ENCODE results near the gene TMEM130. TPM values are rescaled to one million over a fixed set of nuclear protein-coding genes. Genes with fewer than 3 reads are reported as not detected.

The TMEM130 gene
- total and polyA plus RNA-seq, 4 donors, result 0.34 to 1.5 (median 0.60) TPM

DNA sequence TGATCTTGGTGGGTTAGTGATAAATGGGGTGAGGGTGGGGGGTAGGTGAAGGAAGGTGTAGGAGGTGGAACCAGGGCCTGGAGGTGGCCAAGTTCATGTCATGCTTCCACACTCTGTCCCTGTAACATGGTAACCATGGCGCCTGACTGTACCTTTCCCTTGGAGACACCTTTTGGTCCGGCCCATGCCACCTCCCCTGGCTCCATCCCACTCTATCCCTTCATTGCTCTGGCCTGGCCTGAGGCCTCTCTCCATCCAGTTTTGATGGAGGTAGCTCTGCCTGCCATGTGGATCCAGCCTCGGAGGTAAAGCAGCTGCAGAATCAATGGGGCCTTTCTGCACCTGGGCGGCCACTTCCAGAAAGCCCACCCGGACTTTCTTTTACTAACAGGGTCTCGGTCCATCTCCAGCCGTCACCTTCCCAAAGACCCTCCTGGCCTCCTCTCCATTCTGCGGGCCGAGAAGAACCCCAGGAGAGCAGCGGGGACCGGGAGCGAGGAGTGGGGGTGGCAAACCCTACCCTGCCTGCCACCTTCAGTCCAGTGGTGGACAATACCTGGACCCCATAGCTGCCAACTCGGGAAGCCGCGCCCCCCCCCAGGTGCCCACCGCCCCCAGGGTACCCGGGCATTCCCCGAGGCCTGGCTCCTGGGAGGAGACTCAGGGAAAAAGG, 8.0 kb upstream of the TMEM130 start:
- ATAC-seq (ENCODE audit: insufficient read depth, low FRiP score), result no peak
- Histone ChIP-seq H3K4me3 (peak overlapping the region; percentile 99), H3K9ac (ENCODE audit: insufficient read depth in 1 of 2, low read length in 2 of 2) (peak overlapping the region; percentile 29 to 67), H3K4me1 (ENCODE audit: control insufficient read depth in 5 of 5, insufficient read depth in 5 of 5, low read length in 5 of 5) (peaks cover 0 to 12% (median 6%) of the 10 kb centered on the region in 5 donors), H3K27ac (ENCODE audit: low read depth in 1 of 2, low read length in 1 of 2) (peak overlapping the region; percentile 96 to 100), H3K9me3 (ENCODE audit: control insufficient read depth in 4 of 4, insufficient read depth in 3 of 4, low read length in 3 of 4) (no peaks in the 10 kb centered on the region), H3K36me3 (ENCODE audit: control insufficient read depth in 4 of 4, insufficient read depth in 4 of 4, low read length in 4 of 4) (peaks cover 0 to 10% (median 5%) of the 10 kb centered on the region in 4 donors), H3K27me3 (ENCODE audit: control insufficient read depth in 3 of 3, insufficient read depth in 3 of 3, low read length in 2 of 3) (no peaks in the 10 kb centered on the region)
- 25 to 30% methylated on average over 18 of the region's 18 CpGs for WGBS, 2 donors
- TF ChIP-seq, protein P1, sequence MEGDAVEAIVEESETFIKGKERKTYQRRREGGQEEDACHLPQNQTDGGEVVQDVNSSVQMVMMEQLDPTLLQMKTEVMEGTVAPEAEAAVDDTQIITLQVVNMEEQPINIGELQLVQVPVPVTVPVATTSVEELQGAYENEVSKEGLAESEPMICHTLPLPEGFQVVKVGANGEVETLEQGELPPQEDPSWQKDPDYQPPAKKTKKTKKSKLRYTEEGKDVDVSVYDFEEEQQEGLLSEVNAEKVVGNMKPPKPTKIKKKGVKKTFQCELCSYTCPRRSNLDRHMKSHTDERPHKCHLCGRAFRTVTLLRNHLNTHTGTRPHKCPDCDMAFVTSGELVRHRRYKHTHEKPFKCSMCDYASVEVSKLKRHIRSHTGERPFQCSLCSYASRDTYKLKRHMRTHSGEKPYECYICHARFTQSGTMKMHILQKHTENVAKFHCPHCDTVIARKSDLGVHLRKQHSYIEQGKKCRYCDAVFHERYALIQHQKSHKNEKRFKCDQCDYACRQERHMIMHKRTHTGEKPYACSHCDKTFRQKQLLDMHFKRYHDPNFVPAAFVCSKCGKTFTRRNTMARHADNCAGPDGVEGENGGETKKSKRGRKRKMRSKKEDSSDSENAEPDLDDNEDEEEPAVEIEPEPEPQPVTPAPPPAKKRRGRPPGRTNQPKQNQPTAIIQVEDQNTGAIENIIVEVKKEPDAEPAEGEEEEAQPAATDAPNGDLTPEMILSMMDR (IDR thresholded peaks at IDR 0.05; ENCODE audit: control extremely low read depth, extremely low read depth), result no peak
- DNase-seq, result no peak

DNA sequence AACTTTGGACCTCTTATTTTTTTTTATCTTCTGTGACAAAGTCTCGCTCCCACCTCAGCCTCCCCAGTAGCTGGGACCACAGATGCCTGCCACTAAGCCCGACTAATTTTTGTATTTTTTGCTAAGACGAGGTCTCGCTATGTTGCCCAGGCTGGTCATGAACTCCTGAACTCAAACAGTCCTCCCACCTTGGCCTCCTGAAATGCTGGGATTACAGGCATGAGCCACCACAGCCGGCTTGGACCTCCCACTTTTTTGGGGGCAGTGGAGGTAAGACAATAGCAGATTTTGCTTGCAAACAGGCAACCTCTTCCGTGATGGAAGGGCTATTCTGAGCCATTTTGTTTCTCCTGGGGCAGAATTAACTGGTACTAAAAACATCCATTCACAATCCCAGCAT, 7.3 kb upstream of the TMEM130 start:
- H3K4me3 ChIP-seq, result no peak overlapping the region
- peaks cover 0 to 12% (median 6%) of the 10 kb centered on the region in 5 donors for H3K4me1 ChIP-seq (ENCODE audit: control insufficient read depth in 5 of 5, insufficient read depth in 5 of 5, low read length in 5 of 5)
- no peak overlapping the region for H3K27ac ChIP-seq (ENCODE audit: low read depth in 1 of 2, low read length in 1 of 2)
- DNase-seq (no peak), ATAC-seq (ENCODE audit: insufficient read depth, low FRiP score) (no peak)
- H3K9ac ChIP-seq (ENCODE audit: insufficient read depth in 1 of 2, low read length in 2 of 2), result no peak overlapping the region
- peaks cover 0 to 10% (median 1%) of the 10 kb centered on the region in 4 donors for H3K36me3 ChIP-seq (ENCODE audit: control insufficient read depth in 4 of 4, insufficient read depth in 4 of 4, low read length in 4 of 4)
- 93 to 95% methylated on average over 6 of the region's 6 CpGs for WGBS, 2 donors
- TF ChIP-seq, protein P1 (IDR thresholded peaks at IDR 0.05; ENCODE audit: control extremely low read depth, extremely low read depth), result no peak
- no peaks in the 10 kb centered on the region for H3K27me3 ChIP-seq (ENCODE audit: control insufficient read depth in 3 of 3, insufficient read depth in 3 of 3, low read length in 2 of 3)
- H3K9me3 ChIP-seq (ENCODE audit: control insufficient read depth in 4 of 4, insufficient read depth in 3 of 4, low read length in 3 of 4), result no peaks in the 10 kb centered on the region

DNA sequence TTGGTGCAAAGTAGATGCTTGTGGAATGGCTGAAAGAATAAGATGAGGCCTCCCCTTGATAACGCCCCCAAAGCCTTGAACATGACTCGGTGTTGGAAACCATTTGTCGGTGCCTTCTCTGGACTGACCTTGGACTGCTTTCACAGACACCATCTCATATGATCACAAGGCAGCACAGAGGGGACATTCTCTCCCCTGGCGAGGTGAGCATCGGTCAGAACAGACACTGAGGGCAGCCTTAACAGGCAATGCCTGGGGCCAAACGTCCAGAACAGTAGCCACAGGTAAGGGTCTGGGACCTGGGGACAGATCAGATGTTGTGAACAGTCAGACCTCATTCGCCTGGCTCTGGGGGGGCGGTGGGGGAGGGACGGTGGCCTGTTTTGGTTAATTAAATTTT, 5.7 kb upstream of the TMEM130 start:
- ATAC-seq (ENCODE audit: insufficient read depth, low FRiP score) (no peak), DNase-seq (no peak)
- TF ChIP-seq, protein P1 (IDR thresholded peaks at IDR 0.05; ENCODE audit: control extremely low read depth, extremely low read depth), result no peak
- H3K27ac ChIP-seq (ENCODE audit: low read depth in 1 of 2, low read length in 1 of 2), result no peak overlapping the region
- 84 to 91% methylated on average over 9 of the region's 9 CpGs for WGBS, 2 donors
- no peaks in the 10 kb centered on the region for H3K36me3 ChIP-seq (ENCODE audit: control insufficient read depth in 4 of 4, insufficient read depth in 4 of 4, low read length in 4 of 4)
- H3K9me3 ChIP-seq (ENCODE audit: control insufficient read depth in 4 of 4, insufficient read depth in 3 of 4, low read length in 3 of 4), result no peaks in the 10 kb centered on the region
- H3K27me3 ChIP-seq (ENCODE audit: control insufficient read depth in 3 of 3, insufficient read depth in 3 of 3, low read length in 2 of 3), result peaks cover 0 to 9% (median 8%) of the 10 kb centered on the region in 3 donors
- no peak overlapping the region for H3K9ac ChIP-seq (ENCODE audit: insufficient read depth in 1 of 2, low read length in 2 of 2)
- H3K4me1 ChIP-seq (ENCODE audit: control insufficient read depth in 5 of 5, insufficient read depth in 5 of 5, low read length in 5 of 5), result peaks cover 0 to 12% (median 6%) of the 10 kb centered on the region in 5 donors
- no peak overlapping the region for H3K4me3 ChIP-seq
